ENCODE measurements around the gene PECR.
"Not testable (repeated sequence)": the region's sequence is repeated elsewhere in the genome, so short reads cannot be mapped to it uniquely, and the experiment has no call there.

DNA sequence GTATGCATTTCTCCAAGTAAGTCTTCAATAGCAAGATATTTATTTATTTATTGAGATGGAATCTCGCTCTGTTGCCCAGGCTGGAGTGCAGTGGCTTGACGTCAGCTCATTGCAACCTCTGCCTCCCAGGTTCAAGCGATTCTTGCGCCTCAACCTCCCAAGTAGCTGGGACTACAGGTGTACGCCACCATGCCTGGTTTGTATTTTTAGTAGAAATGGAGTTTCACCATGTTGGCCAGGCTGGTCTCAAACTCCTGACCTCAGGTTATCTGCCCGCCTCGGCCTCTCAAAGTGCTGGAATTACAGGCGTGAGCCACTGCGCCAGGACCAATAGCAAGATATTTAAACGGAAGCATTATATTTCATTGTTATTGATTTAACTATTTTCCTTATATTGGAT, 1.6 kb downstream of the PECR start:
- TF ChIP-seq, protein P1, sequence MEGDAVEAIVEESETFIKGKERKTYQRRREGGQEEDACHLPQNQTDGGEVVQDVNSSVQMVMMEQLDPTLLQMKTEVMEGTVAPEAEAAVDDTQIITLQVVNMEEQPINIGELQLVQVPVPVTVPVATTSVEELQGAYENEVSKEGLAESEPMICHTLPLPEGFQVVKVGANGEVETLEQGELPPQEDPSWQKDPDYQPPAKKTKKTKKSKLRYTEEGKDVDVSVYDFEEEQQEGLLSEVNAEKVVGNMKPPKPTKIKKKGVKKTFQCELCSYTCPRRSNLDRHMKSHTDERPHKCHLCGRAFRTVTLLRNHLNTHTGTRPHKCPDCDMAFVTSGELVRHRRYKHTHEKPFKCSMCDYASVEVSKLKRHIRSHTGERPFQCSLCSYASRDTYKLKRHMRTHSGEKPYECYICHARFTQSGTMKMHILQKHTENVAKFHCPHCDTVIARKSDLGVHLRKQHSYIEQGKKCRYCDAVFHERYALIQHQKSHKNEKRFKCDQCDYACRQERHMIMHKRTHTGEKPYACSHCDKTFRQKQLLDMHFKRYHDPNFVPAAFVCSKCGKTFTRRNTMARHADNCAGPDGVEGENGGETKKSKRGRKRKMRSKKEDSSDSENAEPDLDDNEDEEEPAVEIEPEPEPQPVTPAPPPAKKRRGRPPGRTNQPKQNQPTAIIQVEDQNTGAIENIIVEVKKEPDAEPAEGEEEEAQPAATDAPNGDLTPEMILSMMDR (IDR thresholded peaks at IDR 0.05): not testable (repeated sequence)
- TF ChIP-seq POLR2AphosphoS5, POLR2A (IDR thresholded peaks at IDR 0.05): not testable (repeated sequence)

Data from breast epithelium (tissue), 3 donors.